Kidney glomerular epithelial cell (primary cell): ENCODE measurements around the gene NKD1.

ENCODE experiments used
- DNase-seq: peaks from one replicate; lab custom pipeline; 2025; lab: John Stamatoyannopoulos, UW

The NKD1 gene

DNA sequence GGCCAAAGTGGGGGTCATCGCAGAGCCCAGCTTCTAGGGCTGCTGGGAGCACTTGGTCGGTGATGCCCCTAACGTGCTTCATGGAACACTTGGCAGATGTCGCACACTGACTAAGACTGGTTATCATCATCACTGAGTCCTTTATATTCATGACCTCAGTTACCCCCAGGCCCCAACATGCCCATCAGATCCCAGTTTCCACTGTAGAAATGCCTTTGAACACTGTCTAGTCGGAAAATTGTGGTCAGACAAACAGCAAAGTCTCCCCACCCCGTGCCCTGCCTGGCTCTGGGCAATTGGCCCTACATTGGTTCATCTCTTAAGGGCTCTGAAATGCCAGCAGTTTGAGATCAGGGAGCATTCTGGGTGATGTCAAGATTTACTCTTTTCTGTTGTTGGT is 51.3 kb downstream of the NKD1 start:
- DNase-seq, result no peak

DNA sequence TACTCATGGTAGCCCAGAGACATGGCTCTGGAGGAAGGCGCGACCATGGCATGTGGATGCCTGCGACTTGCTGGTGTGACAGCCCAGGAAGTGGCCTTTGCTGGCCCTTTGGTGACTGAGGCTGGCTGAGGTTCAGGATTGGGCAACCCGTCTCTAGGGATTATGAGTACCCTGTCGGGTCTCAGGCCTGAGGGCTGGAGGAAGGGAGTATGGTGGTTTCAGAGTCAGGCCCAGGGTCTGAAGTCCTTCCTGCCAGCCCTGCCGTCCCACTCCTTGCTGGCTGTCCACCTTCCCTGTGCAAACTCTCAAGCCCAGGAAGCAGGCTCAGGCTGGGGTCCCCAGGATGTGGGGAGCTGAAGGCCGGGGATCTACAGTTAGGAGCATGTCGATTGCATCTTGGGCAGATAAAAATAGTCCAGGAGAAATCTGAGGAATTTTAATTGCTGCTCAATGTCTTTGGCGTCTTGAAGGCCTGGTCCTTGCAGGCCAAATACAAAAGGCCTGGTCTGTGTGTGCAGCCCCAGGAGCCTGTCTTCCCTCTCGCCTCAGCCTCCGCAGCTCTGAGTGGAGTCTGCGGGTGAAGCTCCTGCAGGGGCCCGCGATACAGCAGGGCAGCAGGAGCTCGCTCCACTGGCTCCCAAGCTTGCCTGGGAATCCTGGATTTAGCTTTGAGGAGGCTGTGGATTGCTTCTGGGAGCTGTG is 52.5 kb downstream of the NKD1 start:
- DNase-seq, result no peak

DNA sequence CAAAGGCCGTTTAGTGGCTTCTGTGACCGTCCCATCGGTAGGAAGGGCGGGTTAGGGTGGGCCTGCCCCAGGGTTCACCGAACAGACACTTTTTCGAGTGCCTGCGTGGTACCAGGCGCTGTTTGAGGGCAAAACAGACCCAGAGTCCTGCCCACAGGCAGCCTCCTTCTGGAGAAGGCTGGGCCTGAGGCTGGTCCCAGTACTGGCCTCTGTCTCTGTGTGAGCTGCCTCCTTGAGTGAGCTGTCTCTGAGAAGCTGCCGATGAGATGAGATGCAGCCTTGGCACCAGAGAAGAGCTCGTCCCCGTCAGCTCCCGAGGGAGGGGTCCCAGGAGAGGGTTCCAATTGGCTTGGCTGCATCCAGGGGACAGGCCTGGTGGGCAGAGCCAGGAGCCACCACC is 53.1 kb downstream of the NKD1 start:
- DNase-seq, result no peak

DNA sequence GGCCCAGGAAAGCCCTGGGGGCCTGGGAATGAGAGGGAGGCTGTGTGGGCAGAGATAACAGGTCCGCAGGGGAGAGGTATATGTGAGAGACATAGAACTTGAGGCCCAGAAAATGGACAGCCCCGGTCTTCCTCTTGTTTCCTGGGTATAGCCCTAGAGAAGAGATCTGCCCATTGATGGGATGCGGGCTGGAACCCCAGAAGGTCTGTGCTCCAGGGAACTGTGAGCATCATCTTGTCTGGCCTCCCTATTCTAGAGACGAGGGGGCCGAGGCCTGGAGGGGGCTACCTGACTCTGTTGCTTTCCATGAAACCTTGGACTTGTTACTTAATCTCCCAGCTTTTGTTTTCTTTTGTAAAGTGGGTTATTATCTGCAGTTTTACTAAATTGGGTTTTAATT is 53.9 kb downstream of the NKD1 start:
- DNase-seq, result no peak

DNA sequence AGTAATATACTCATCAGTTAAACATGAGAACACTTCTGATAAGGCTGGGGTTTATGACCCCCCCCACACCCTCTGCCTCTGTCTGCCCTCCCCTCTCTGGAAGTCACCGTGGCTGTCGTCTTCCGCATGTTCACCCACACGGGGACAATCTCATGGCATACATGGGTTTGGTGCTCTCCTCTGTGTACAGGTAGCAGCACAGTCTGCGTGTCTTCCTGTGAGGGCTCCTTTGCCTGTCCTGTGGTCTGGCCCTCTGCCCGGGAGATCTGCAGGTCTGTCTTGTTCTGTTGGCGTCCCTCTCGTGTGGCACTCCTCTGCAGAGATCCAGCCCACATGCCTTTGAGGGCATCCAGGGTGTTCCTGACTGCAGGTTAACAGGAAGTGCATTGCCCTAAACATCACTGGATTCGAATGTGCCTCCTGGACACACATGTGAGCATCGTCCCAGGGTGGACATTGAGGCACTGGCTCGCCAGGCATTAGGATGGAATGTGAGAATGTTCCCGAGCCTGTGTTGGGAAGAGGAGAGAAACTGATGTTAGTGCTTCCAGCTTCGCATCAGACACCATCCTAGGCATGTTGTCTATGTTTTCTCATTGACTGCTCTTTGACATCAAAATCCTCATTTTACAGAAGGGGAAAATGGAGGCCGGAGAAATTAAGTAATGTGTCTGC is 54.5 kb downstream of the NKD1 start:
- no peak for DNase-seq

DNA sequence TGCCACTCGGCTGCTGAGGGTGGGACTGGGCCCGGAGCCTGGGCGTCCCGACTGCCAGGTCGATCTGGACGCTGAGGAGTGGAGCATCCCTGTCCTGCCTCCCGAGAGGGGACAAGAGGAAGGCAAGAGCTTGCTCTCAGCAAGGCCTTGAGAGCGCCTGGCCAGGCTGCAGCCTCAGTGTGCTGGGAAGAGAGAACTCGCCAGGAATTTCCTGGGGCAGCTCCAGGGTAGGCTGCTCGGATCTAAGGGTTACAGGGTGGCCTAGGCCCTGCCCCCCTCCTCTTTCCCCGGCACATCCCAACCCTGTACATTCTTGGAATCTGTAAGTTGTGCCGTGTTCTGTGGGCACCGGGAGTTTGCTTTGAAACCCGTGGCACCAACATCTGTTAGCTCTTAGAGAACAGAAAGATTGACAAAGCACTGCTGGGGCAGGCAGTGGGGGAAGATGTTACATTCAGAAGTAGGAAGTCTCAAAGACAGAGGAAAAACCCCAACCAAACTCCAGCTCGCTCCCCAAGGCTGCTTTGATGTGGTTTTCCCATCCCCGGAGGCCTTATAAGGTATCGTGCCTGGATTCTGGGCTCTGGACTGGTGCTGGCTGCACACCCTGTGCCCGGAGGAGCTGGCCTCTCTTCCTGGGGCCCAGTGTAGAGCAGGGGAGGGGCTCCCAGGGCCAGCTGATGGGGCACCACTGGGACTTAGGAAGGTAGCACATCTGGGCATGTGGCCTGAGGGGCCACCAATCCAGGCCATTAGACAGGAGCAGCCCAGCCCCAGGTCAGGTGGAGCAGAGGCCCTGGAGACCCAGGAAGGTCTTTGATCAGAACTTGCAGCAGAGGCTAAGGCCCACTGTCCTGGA is 55.2 kb downstream of the NKD1 start:
- DNase-seq, result no peak

DNA sequence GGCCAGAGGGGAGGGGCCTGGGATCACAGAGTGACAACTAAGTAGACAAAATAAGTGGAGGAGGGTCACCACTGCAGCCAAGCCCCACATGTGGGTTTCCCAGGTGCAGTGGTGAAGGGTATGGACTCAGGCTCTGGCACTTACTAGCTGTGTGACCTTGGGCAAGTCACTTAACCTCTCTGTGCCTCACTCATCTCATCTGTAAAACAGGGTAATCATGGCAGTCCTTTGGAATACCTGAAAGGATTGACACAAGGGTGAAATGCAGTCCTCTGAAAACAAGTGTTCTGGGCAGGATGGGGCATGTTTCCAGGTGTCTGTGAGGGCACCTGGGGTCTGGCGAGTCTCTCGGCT is 55.8 kb downstream of the NKD1 start:
- no peak for DNase-seq

DNA sequence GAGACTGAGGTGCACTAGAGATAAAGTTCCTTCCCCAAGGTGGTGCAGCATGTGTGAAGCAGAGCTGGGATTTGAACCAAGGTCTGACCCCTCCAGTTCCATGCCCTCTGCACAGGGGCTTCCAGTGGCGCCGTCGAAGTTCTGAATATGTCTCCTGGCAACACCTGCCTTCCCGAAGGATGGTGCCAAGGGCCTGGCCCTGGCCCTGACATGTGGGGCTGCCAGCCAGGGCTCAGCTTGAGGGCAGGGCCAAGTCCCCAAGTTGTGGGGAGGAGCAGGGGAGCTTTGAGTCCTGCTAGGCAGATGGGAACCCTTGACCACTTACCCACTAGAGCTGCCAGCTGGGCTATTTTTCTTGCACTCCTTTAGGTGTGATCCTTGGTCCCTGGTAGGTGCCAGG is 56.4 kb downstream of the NKD1 start:
- no peak for DNase-seq

DNA sequence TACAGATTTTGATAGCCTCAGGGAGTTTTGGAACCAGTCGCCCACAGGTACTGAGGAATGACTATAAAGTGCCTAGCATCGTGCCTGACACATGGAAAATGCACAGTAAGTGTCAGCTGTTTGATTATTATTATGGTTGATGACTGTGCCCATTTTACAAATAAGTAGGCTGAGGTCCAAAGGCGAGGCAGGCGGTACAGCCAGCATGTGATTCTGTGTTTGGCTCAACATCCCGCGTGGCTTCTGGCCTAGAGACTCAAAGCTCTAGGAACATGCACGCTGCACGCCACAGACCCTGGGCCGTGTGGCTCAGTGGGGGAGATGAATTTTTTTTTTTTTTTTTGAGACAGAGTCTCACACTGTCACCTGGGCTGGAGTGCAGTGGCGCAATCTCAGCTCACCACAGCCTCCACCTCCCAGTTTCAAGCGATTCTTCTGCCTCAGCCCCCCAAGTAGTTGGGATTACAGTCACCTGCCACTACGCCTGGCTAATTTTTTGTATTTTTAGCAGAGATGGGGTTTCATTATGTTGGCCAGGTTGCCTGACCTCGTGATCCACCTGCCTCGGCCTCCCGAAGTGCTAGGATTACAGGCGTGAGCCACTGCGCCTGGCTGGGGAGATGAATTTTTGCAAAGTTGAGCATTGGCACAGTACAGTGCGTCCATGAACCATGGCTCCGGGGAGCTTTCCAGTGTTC is 57.7 kb downstream of the NKD1 start:
- DNase-seq, result no peak

DNA sequence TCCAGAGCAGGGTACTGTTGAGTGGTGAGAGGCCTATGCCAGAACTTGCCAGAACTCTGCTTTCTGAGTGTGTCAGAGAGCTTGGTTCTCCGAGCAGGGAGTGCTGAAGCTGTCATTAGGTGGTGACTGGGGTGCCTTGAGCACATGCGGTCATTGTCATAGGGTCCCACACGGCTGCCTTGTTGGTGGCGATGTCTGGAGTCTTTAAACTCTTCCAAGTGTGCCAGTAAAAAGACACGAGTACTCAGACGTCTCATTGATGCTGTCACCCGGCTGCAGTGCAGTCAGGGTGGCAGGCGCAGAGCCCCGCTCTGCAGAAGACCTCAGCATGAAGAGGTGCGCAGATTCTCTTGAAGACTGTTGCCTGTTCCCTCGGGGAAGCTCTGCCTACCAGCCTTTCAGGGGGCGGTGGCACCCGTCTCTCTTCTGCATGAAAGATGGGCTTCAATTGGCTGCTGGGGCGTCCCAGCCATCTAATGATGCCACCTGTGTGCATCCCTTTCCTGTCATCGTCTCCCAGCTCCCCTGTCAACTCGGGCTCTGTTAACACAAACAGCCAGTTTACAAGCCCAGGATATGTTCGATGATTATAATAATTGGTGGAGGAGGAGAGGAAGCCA is 58.3 kb downstream of the NKD1 start:
- no peak for DNase-seq

DNA sequence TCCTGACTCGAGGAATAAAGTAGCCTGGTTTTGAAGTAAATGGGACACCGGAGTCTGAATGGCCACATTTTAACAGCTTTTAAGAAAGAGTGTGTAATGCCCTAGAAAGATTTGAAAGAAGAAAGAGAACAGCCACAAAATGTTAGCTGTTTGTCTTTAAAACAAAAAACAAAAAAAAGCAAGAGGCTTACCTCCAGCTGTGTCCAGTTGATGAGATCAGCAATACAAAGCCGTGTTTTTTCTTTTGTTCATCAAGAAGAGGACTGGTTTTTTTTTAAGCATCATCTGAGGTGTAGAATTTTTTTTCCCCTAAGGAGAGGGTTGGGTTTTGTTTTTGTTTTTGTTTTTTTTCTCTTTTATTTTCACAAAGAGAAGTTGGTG is 58.8 kb downstream of the NKD1 start:
- DNase-seq, result no peak

DNA sequence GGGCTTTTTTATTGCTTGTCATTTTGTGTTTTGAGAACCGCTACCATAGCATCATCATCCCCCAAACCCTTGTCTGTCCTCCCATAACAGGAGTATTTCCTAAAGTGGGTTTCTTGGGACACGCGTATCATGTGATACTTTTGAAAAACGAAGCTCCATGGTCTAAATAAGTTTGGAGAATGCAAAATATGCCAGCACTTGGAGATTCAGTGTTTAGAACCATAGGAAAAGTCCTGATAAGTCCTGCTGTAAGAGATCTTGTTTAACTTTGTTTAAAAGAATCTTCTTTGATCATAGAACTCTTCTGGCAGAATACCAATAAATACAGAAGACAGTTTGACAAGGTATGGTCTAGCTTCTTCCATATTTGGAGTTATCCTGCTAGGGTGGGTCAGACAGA is 59.3 kb downstream of the NKD1 start:
- DNase-seq, result no peak

DNA sequence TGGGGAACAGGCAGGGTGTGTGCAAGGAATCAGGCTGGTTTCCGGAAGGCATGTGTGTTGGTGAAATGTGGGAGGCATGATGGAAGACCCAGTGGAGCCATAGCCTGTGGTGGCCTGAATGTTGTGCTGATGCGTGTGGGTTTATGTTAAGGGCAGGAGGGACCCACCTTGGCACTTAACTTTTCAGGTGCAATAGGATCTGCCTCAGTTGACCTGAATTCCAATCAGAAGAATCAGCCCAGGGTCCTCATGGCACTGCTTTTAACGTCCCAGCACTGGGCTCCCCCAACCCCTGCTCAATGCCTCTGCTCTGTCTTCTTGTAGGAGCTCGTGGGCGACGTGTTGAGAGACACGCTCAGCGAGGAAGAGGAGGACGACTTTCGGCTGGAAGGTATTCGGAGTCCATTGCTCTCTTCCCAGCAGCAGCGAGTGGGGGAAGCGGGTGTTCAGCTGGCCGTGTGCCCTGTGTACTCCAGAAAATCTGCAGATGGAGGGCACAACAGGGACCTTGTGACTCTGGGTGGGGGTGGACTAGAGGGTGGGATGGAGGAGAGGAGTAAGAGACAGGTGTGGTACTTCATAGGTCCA is 59.9 kb downstream of the NKD1 start:
- DNase-seq, result no peak

DNA sequence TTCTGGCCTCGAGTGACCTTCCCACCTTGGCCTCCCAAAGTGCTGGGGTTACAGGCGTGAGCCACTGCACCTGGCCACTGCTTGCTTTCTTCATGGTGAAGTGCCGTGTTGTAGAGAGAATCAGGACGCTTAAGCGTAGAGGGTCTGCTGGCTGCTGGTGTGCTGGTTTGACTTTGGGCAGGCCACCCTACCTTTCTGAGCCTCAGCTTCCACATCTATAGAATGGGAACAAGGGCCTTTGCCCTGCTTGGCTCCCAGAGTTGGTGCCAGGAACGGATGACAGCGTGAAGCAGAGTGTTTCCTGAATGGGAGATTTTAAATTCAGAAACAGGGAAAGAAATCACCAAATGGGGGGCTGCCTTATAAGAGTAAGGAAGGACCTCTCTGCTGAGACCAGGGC is 60.9 kb downstream of the NKD1 start:
- no peak for DNase-seq

DNA sequence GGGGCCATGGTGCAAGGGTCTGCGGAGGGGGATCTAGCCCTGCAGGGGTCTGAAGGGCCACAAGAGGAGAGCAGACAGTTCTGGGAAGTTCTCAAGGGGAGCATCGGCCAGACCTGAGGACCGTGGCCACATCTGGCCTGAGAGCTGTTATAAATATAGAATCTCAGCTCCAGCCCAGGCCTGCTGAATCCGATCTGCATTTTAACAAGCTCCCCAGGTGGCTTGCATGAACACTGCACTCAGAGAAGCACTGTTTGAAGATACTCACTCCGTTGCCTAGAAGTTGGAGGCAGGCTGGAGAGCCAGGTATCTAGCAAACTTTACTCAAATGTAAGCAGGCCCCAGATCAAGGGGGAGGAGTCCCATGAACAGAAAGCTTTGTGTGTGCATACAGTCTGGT is 61.3 kb downstream of the NKD1 start:
- DNase-seq, result no peak

DNA sequence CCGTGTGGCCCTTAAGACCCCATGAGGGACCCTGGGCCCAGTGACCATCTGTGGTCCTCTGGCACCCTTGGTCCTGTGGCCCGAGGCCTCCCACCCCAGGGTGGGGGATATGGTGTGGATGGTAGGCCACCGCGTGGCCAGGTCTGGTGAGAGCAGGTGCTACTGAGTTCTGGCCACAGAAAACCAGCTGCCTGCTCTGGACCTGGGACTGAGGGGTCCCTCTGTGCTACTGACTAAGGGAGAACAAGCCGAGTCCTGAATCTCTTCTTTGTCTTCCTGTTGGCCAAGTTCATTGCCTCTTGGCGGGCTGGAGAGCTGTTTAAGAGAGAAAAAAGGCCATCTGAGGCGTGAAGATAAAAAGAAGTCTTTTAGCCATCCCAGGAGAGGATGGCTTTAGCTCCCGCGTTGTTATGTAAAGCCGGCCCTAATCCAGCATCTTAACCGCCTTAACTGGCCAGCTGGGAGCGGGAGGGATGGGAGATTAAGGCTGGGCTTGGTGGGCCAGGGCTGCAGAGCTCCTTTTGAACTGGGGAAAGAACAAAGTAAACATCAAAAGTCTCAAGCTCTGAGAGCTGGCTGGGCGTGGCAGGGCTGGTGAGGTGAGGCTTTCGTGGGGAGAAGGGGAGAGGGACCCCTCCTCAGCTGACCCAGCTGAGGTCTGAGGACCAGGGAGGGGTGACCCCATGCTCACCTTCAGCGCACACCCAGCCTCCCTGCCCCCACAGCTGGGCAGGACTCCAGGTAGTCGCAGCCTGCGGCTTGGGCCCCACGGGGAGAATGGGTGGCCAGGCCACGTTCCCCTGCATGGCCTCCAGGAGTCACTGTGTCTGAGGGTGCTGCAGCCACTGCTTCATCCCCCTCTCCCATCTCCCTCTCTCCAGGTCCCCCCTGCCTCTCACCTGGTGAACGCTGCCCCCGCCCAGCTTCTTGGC is 62.4 kb downstream of the NKD1 start:
- DNase-seq, result no peak

DNA sequence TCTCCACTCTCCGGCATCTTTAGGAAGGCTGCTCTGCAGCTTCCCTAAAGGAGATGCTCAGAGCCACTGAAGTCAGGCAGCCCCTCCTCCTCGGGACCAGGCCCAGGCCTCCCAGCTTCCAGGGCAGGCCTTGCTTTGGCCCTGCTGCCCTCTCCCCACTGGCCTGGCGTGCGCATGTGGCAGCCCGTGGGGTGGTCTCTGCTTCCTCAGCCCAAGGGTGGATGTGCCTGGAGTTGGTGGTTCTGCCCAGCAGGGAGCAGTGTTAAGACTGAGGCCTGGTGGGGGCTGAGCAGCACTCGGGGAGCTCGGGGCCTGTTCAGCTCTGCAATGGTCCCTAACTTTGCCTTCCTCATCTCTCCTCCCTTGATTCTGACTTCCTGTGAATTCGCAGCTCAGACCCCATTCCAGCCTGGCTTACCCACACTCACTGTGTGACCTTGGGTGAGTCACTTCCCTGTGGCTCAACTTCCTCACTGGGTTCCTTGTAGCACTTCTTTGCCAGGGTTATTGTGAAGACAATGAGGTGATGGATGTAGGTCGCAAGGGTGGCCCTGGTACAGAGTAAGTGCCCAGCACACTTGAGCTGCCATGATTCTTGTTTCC is 63.2 kb downstream of the NKD1 start:
- no peak for DNase-seq

DNA sequence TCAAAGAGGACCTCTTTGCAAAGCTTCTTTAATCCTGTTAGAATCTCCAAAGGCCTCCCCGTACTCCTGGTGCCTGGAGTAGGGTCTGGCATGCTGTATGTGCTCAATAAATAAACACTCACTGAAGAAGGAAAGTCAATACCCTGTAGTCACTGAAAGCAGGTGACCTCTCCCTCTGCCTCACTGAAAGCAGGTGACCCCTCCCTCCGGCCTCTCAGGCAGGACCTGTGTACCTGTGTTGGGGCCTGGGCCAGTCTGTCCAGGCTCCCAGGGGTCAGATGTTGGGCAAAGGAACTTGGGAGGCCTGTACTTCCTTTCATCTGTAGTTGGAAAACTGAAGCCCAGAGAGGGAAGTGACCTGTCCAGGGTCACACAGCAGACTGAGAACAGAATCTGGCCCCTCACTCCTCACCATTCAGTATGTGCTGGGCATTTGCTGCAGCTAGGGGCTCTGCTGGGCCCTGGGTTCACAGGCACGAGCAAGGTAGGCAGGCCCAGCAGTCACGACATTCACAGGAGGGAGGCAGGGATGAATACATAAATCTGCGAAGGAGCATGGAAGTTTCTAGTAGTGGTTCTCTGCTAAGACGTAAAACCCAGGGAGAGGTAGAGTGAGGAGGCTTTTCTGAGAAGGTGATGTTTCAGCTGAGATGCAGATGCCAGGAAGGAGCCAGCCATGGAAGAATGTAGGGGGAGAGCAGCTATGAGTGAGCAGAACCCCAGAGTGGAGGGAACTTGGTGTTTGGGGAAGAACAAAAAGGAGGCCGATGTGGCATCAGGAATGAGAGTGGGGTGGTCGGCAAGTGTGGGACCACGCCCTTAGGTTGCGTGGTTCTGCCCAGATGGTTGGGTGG is 64.0 kb downstream of the NKD1 start:
- DNase-seq, result no peak

DNA sequence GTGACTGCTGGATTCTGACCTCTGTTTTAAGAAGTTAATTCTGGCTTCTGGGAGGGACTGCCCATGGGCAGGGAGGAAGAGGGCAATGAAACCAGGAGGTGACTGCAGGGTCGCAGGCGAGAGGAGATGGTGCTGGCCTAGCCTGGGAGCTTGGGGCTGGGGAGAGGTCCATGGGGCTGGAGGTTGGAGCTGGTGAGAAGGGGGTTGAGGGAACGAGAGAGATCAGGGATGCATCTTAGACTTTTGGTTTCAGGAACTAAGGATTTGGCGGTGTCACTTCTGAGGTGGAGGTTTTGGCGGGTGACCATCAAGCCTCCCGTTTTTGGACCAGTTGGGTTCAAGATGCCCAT is 64.6 kb downstream of the NKD1 start:
- no peak for DNase-seq
